ENCODE results near the gene NKD2. TPM values are rescaled to one million over a fixed set of nuclear protein-coding genes. Genes with fewer than 3 reads are reported as not detected.
"Not testable (repeated sequence)": the region's sequence is repeated elsewhere in the genome, so short reads cannot be mapped to it uniquely, and the experiment has no call there.

The NKD2 gene, protein sequence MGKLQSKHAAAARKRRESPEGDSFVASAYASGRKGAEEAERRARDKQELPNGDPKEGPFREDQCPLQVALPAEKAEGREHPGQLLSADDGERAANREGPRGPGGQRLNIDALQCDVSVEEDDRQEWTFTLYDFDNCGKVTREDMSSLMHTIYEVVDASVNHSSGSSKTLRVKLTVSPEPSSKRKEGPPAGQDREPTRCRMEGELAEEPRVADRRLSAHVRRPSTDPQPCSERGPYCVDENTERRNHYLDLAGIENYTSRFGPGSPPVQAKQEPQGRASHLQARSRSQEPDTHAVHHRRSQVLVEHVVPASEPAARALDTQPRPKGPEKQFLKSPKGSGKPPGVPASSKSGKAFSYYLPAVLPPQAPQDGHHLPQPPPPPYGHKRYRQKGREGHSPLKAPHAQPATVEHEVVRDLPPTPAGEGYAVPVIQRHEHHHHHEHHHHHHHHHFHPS
- polyA plus RNA-seq (2013, experiment 1 of 2; ENCODE audit: insufficient read length) = not detected
- polyA plus RNA-seq (2013, experiment 2 of 2; ENCODE audit: insufficient read length) = not detected

DNA sequence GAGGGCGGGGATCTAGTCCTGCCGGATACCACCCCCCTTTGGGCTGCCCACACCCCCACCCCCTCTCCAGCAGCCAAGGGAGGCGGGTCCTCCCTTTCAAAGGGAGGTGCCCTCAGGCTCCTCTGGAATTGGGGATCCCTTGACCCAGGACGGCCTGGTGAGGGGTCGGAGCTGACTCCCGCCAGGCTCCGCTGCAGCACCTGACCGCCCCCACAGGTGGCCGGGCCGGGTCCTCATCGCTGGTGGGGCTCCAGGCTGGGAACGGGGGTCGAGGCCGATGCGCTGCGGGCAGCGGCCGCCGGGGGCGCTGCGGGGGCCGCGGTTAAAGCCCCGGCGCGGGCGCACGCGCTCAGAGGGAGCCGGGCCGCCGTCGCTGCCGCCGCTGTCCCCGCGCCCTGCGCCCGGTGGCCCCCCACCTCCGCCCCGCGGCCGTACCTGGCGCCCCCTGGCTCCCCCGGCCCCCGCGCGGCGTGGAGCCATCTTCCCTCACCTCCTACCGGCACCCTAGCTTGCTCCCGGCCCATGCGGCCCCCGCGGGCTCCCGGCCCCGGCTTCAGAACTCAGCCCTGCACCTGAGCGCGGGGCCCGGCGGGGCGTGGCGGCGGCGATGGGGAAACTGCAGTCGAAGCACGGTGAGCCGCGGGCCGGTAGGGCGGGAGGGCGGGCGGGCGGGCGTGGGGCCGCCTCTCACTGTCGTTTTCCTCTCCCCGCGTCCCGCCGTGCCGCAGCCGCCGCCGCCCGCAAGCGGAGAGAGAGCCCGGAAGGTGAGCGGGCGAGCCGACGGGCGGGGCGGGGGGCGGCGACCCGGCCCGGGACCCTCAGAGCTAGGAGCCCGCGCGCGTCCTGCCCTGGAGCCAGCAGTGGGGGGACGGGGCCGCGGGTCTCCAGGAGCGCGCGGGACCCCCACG, at the start of gene NKD2:
Gene NKD2 (plus strand): TSS at position 352 of the 908 bp plus-strand sequence. CDS start 256 bp downstream, at position 608.
- DNase-seq = no peak

DNA sequence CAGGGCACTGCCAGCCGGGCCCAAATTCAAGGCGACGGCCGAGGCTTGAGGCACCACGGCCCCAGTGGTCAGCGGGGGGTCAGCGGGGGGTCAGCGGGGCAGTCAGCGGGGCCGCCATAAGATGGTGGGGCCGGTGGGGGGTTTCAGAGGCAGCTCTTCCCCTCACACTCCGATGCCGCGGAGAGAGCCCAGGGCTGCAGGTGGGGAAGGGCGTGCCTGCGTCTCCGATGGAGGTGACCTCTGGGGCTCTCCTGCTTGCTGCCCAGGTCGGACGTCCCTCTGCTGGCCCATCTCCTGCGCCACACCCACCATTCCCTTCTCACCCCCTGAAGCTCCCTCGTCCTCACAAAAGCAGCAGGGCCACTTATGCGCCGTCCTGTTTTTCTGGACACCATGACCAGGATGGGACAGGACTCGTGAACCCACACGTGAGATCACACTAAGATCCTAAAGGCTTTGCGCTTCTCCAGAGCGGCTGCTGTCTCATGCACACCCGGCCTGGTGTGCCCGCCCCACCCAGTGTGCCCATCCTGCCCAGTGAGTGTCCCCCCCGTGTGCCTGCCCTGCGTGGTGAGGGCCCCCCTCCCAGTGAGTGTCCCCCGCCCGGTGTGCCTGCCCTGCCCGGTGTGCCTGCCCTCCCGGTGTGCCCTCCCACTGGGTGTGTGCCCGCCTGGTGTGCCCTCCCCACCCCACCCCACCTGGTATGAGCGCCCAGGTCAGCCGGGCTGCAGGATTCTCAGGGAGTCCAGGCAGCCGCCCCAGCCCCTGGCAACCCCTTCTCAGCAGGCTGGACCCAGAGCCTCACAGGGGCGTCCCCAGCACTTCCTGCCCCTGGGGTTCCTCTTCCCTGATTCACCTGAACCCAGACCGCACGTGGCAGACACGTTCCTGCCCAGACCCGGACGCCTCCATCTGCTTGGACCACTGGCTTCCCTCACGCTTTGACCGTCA, 48.7 kb upstream of the NKD2 start:
- no peak for DNase-seq

DNA sequence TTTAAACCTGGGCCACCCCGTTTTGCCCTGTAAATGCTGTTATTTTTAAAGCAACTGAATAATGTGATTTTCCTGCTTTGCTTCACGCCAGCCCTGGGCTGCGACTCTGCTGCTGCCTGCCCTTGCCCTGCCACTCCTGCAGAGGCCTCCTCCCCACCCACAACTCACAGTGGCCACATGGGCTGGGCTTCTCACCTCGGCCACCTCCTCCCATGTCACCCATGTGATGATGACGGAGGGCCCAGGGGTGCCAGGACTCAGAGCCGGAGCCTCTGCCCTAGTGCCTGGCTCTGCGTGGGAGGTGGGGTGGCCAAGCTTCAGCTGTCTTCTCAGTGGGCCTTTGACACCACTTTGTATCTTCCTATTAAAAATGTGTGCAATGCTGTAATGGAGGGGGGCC, 48.1 kb upstream of the NKD2 start:
- DNase-seq = no peak

DNA sequence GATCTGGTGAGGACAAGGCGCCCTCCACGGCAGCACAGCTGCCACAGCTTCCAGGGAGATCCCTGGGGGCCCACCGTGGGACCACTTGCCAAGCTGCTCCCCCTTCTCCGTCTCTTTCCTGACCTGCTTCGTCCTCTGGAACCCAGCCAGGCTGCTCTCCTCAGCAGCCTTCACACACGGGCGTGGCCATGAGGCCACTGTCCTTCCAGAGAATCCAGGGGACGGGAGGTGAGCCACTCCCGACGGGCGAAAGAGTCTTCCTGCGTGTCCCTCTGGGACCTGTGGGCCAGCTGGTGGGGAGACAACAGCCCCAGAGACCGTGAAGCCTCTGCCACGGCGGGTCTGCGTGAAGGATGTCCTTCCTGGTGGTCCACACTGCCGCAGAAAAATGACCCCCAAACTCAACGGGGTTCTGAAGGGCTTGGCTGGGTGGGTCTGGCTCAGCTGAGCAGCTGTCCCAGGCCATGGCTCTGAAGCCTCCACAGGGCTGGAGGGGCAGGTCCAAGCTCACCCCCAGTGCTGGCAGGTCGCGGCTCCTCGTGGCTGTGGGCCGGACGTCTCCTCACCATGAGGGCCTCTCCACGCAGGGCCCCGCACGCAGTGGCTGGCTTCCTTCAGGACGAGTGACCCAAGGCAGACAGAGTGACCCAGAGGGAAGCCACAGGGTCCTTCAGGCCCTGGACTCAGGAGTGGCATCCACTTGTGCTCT, 47.4 kb upstream of the NKD2 start:
- DNase-seq = no peak

DNA sequence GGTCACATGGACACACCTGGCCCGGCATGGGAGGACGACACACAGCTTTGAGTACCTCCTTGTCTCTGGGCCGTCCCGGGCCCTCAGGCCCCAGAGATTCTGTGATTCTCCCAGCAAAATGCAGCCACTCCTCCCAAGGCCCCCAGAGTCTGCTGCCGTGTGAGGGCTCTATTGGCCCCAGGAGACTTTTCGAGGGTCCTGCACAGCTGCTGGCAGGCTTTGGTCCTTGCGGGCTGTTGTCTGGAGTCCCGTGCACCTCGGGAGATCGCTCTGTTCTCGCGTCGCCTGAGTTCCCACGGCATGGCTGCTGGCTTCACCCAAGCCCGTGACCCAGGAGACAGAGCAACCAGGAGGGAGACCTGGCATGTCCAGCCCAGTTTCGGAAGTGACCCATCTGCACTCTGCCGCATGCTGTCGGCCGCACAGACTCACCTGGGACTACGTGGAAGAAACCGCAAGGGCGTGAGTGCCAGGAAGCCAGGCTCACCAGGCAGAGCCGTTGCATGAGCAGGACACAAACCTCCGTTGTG, 46.8 kb upstream of the NKD2 start:
- no peak for DNase-seq

DNA sequence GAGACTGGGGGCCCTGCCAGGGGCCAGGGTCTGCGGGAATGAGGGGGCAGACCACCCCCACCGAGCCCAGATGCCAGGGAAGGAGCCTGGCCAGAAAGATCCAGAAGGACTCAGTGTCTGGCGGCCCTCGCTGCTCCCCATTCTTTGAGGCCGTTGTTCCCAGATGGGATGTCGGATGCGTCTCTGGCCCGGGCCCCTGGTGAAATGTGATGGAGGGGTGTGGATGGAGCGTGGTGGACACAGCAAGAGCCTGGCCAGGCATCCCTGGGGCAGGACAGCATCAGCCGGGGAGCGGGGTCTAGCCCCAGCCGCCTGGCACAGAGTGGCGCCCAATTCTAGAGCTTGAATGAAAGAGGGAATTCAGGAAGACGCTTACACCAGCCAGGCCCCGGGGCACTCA, 46.2 kb upstream of the NKD2 start:
- DNase-seq = no peak

DNA sequence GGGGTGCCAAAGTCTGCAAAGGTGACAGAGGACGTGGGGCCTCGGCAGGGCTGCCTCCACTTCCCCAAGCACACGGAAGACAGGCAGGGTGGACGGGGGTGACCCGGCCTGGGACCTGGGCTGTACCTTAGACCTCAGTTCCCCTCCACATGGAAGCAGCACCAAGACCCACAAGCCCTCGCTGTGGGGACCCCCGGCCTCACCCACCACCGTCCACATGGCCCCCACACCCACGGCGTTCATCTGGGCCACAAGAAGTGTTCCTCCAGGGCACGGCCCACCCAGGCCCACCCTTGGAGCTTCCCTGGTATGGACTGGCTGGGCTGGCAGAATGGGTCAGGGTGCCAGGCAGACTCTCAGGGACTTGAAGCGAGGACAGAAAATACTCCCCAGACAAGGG, 45.8 kb upstream of the NKD2 start:
- DNase-seq = no peak

DNA sequence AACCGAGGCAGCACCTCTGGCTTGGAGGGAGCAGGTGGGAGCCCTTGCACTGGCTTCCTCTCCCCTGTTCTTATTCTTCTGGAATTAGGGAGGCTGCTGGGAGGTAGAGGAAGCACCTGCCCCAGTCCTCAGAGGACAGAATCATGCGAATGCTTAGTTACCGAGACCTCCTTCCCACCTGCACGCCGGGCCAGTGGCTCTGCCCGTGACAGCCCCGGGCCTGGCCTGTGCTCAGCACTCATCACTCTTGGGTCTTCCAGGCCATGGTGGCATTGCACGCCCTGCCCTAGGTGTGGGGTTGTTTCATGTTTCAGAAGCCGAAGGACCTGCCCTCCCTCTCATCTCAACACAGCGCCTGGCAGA, 45.3 kb upstream of the NKD2 start:
- no peak for DNase-seq

DNA sequence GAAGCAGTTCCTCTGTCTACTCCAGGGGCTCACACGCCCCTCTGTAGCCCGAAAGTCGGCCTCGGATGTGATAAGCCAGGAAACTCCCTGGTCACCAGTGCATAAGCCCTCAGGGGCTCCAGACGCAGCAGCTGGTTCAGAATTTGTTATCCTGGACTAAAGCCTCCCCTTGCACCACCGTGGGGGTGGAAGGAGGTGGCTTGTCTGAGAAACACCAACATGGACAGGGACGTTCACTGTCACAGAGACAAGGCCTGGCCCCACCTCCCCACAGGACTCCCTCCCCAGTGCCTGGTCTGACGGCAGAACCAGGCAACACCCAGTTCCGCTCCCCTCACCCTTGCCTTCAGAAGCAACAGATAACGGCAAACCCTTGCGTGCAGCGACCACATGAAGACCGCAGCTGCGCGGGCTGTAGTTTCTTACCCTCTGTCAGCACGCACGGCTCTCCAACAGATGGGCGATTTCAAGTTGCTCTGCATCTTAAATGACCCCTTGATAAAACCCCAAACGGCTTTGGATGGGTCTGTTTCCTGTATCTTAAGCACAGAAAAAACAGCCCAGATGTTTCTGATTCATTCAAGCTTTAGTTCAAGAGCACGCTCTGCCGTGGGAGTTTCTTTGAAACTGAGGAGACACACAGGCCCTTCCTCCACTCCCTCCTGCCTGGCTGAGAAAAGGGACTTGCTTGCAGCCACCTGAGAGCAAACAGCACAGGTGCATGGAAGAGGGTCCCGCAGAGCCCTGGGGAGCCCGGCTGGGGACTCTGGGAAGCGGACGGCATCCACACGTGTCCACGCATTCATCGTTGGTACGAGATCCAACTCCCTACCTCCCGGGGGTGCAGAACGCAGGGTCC, 44.7 kb upstream of the NKD2 start:
- DNase-seq = peak; percentile 13

DNA sequence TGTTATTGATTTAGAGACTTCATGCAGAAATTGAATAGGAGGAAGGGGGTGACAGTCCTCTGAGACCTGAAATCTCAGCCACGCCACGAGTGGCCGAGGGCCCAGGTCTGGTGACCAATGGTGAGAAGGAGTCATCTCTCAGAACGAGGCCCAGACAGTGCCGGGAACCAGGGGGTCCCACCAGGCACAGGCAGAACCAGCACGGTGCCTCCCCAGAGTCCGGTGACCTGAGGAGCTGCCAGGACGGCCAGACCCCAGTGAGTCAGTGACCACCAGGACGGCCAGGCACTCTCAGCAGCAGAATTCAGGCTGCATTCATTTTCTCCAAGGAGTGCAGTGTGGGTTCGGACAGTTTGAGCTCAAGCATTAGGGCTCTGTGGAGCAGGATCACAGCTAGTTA, 43.8 kb upstream of the NKD2 start:
- DNase-seq = no peak

DNA sequence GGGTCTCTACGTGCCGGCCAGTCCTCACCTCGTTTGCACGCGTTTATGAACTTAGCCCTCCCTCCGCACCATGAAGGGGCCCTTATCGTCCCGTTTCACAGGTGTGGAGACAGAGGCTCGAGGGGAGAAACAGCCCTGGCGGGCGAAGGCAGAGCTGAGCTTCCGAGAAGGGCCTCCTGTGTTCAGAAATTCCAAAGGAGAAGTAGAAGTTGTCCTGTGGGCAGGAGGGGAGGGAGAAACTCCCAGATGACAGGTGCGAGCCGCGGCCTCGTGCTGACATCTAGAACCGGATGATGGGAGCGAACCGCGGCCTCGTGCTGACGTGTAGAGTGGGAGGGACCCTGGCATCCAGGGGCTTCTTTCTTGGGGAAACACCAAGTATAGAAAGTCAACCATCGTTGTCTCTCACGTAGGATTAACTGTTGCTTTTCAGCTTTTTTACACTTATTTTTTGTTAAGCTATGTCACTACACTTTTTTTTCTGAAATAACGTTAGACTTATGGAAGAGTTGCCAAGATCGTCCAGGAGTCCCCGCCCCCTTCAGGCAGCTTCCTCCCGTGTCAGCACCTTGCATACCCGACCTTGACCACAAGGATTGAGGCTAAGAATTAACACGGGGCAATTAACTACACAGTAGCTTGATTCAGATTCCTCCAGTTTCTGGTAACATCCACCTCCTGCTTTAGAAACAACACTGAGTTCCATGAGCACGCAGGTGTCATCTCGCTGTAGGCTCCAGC, 42.8 kb upstream of the NKD2 start:
- no peak for DNase-seq

DNA sequence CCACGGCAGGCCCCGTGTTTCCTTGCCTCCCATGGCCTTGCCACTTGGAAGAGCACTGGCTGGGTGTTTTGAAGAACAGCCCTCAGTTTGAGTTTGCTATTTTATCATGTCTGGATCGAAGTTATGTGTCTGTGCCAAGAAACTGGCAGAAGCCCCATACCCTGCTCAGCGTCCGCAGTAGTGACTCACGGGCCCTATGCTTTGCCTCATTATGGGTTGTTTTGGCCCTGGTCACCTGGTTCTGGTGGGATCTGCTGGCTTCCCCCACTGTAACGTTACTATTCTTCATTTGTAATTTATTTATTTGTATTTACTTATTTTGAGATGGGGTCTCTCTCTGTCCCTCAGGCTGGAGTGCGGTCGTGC, 42.3 kb upstream of the NKD2 start:
- no peak for DNase-seq

DNA sequence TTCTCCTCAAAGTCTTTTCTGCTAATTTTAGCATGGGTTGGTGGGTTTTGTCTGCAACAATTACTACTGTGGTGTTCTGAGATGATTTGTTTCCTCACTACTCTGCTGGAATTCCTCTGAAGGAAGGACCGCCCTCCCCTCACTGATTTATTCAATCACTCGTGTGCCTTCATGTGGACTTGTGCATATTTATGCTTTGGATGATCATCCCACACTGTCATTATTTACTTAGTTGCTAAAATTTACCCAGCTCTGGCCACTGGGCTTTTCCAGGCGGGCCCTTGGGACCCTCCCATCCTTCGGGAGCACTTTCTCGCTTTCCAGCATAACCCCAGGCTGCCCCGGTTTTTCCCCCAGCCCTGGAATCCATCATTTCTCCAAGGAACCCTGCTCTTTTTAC, 41.7 kb upstream of the NKD2 start:
- DNase-seq = no peak

DNA sequence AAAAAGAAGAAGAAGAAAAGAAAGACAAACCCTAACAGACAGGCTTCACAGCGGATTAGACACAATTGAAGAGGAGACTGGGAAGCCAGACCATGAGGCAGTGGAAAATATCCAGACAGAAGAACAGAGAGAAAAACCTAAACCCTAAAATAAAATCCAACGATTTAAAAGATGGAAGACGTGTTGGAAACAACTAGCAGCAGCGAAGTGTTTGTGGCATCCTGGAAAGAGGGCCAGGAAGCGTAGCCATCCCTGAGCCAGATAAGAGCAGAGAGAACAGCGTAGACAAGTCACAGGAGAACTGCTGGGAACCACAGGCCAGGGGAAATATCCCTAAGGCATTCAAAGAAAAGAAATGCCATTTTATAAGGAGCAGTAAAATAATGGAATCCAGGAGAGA, 39.7 kb upstream of the NKD2 start:
- no peak for DNase-seq

DNA sequence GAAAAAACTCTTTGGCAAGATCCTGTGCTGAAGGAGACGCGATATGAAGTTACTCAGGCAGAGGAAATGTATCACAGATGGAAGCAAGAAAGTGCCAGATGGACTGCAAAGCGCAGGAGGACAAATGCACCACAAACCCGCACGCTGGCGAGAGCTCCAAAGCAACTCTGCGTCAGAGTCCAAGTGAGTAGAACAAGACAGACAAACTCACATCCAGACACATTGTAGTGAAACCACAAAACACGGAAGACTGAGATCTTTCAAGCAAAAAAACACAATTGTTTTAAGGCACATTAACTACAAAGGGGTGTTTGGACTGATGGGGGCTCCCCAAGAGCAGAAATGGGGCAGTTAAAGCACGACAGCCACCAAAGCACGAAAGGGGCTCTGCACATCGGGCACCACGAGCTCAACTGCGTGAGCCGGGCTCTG, 39.2 kb upstream of the NKD2 start:
- no peak for DNase-seq

DNA sequence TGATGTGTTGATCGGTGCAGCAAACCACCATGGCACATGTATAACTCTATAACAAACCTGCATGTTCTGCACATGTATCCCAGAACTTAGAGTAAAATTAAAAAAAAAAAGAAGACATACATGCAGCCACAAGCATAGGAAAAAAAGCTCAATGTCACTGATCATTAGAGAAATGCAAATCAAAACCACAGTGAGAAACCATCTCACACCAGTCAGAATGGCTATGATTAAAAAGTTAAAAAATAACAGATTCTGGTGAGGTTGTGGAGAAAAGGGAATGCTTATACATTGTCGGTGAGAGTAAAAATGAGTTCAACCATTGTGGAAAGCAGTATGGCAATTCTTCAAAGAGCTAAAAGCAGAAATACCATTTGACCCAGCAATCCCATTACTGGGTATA, 36.0 kb upstream of the NKD2 start:
- not testable (repeated sequence) for DNase-seq

DNA sequence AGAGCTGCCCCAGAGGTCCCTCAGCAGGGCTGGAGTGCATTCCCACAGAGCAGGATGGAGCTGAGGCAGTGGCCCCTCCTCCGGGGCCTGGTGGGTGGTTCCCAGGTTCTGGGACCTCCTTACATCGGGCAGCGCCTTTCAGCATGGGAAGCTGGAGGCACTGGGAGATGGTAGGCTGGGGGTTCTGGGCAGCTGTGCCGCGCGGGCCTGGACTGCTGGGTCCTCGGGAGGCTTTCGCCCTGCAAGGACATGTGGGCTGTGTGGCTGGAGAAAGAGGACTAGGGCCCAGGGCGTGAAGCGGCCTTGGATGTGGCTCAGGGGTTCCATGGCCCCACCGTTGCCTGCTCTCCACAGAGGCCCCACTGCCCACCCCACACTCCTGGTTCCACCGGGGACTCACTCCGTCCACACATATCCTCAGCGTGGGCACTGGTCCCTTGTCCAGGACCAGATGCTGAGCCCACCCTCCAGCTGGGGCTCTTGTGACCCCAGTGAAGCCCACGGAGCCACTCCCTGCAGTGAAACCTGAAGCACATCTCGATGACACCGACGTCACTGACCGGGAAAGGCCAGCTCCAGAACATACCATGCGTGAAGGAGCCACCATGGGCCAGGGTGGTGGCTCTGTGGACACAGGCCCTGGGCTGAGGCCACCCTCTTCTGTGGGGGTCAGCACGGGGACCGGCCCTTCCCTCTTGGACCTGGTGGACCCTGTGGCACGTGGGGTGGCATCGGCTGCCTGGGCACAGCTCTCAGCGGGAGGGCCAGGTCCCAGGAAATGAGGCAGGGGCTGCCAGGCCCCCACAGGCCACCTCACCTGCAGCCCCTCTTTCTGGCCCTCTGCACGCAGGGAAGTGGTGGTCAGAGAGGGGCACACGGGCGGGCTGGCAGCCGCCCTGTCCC, 31.5 kb upstream of the NKD2 start:
- no peak for DNase-seq

DNA sequence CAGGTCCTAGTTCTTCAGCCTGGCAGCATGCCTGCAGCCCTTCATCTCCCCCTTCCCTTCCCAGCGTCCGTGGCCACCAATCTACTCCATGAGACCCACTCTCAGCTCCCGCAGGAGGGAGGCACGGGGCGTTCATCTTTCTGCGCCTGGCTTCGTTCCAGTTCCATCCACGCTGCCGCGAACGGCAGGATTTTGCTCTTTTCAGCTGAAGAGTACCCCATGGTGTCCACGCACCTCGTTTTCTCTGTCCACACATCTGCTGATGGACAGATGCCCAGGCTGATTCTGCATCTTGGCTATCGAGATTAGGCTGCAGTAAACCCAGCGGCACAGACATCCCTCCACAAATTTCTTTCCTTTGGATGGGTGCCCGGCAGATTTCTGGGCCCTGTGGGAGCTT, 30.5 kb upstream of the NKD2 start:
- no peak for DNase-seq

DNA sequence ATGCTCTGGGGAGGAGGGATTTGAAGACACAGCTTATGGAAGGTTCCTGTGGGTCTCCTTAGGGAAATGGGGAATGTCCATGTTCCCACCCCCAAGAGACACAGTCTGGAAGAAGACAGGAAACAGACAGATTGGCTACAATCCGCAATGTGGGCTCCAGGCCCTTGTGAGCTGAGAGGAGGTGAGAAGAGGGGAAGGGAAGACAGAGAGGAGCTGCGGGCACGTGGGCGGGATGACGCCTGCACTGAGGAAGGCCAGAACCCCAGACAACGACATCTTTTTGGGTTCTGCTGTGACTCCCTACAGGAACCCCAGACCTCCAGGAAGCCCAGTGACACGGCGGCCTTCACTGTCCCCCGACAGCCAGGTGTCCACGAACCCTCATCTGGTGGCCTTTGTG, 29.9 kb upstream of the NKD2 start:
- DNase-seq = peak; percentile 17

Measured in fibroblast of skin of back (primary cell).